Breast epithelium (tissue), 4 donors: ENCODE results near the gene SKAP1. TPM values are rescaled to one million over a fixed set of nuclear protein-coding genes. Genes with fewer than 3 reads are reported as not detected.

ENCODE experiments used
- DNase-seq, 2 donors: peaks; one replicate each; pipeline ENCODE4 v3.0.0-alpha.2; 2019; ENCODE audit warnings: low spot score in 2 of 2
- H3K27ac ChIP-seq, 2 donors: fragments of 200-600 bp; sonication (generic) in 1 of 2; one replicate each; pipeline ENCODE4 v1.5.1; 2016 to 2019; ENCODE audit warnings: mild to moderate bottlenecking in 1 of 2
- H3K27me3 ChIP-seq, 2 donors: fragments of 200-600 bp; sonication (generic) in 1 of 2; one replicate each; pipeline versions ENCODE4 v1.5.1 to v1.6.0; 2017 to 2019; ENCODE audit warnings: control low read depth in 1 of 2, mild to moderate bottlenecking in 1 of 2
- H3K36me3 ChIP-seq: fragments of 200-600 bp; one replicate; pipeline ENCODE4 v1.5.1; 2019
- H3K4me1 ChIP-seq, 2 donors: fragments of 200-600 bp; sonication (generic); one replicate each; pipeline ENCODE4 v1.5.1; 2016 to 2019; ENCODE audit warnings: control low read depth in 1 of 2
- H3K4me3 ChIP-seq, 3 donors: fragments of 200-600 bp; sonication (generic); 1 replicate in 2 of 3; 2 replicates in 1 of 3; pipeline ENCODE4 v1.5.1; 2016 to 2019; ENCODE audit warnings: mild to moderate bottlenecking in 3 of 3, moderate library complexity in 2 of 3
- H3K9me3 ChIP-seq, 2 donors: fragments of 200-600 bp; sonication (generic) in 1 of 2; one replicate each; pipeline ENCODE4 v1.5.1; 2016 to 2019; ENCODE audit warnings: control low read depth in 1 of 2
- POLR2A ChIP-seq: fragments of 450-650 bp; IDR thresholded peaks from one replicate; pipeline ENCODE4 v1.6.1; 2016; ENCODE audit warnings: antibody characterized with exemption, mild to moderate bottlenecking, moderate library complexity
- POLR2AphosphoS5 ChIP-seq, 3 donors: sonication (generic); formaldehyde crosslinking; IDR thresholded peaks; one replicate each; pipeline ENCODE4 v1.6.1; 2017; ENCODE audit warnings: antibody characterized with exemption in 3 of 3
- intact Hi-C: fragments of 100-400 bp; cut with DNase I; formaldehyde crosslinking; loops from one replicate; pipeline ENCODE4 v1.15.1; 2023; ENCODE audit warnings: low total_unique reads
- total RNA-seq, 3 donors: library from RNA; depleted of rRNA; stranded (reverse); fragments of >200 nt; gene quantifications; one replicate each; pipeline ENCODE4 v1.1.0, GENCODE V29; 2016
- TF ChIP-seq, protein P1 (sequence below), 3 donors: fragments of 450-650 bp; IDR thresholded peaks; one replicate each; pipeline ENCODE4 v1.5.1; 2016 to 2017; ENCODE audit warnings: antibody characterized with exemption in 3 of 3, mild to moderate bottlenecking in 3 of 3, moderate library complexity in 3 of 3

Gene SKAP1
- total RNA-seq, 3 donors from 2014 or later = 1.1 to 7.5 (median 5.9) TPM

DNA sequence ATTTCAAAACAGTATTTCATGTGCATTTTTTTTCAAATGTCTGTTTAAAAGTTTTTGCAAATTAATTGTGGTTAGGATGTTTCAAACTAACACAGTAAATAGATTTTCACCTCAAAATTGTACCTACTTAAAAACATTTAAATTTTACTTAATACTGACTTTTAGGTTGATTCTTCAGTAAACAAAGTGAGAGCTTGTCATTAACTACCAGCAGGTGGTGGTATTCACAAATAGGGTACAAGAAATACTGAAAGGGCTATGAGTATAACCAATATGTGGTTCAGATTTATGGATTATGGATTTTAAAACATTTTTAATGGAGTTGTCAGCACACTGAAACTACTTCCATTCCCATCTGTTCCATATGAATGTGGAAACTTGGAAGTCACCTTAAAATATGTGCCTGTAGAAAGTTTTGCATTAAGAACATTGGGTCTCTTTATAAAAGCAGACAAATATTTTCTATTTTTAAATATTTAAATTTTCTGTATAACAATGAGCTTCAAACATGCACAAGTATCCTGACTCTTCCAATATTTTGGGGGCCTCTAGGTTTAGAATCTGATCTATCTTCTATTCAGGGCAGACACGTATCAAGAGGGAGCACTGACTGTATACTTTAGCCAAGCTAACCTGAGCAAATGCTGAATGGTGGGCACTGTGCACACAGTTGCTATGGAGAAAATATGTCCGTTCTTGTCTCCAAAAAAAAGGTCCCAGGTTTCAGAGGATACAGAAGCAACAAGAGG, 166.9 kb downstream of the SKAP1 start:
- H3K36me3 ChIP-seq = no peaks in the 10 kb centered on the region
- H3K9me3 ChIP-seq = no peaks in the 10 kb centered on the region
- intact Hi-C loops = no loop called here
- no peaks in the 10 kb centered on the region for H3K4me1 ChIP-seq
- no peak for DNase-seq
- no peak overlapping the region for H3K27ac ChIP-seq
- no peak overlapping the region for H3K4me3 ChIP-seq
- TF ChIP-seq POLR2A = no peak
- TF ChIP-seq, protein P1, sequence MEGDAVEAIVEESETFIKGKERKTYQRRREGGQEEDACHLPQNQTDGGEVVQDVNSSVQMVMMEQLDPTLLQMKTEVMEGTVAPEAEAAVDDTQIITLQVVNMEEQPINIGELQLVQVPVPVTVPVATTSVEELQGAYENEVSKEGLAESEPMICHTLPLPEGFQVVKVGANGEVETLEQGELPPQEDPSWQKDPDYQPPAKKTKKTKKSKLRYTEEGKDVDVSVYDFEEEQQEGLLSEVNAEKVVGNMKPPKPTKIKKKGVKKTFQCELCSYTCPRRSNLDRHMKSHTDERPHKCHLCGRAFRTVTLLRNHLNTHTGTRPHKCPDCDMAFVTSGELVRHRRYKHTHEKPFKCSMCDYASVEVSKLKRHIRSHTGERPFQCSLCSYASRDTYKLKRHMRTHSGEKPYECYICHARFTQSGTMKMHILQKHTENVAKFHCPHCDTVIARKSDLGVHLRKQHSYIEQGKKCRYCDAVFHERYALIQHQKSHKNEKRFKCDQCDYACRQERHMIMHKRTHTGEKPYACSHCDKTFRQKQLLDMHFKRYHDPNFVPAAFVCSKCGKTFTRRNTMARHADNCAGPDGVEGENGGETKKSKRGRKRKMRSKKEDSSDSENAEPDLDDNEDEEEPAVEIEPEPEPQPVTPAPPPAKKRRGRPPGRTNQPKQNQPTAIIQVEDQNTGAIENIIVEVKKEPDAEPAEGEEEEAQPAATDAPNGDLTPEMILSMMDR (IDR thresholded peaks at IDR 0.05) = no peak
- no peak for TF ChIP-seq POLR2AphosphoS5 (IDR thresholded peaks at IDR 0.05)
- H3K27me3 ChIP-seq = no peaks in the 10 kb centered on the region

DNA sequence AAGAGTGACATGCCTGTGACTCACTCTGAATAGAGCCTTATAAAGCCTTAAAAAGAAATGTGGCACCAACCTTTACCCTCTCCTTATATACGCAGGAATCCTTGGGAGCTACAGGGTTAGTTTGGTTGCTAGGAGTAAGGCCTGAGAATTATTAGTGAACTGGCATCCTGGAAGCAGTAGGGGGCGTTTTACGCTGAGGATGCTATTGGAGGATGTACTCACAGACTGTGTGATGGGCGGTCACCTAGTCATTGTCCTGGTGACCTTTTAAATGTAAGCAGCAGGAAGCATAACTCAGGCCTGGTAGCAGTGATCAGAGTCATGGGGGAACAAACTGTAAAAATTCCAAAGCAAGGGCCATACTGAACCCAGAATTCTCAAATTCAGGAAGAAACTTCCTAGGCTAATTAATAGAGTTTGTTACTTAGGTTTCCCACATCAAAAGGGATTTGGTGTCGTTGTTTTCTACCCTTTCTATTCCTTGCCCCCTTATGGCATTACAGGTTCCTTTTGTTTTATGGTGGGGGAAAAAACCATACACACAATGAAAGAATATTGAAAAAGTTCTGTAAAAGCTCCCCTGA, 168.6 kb downstream of the SKAP1 start:
- no peak for TF ChIP-seq POLR2AphosphoS5 (IDR thresholded peaks at IDR 0.05)
- TF ChIP-seq POLR2A = no peak
- TF ChIP-seq, protein P1 (IDR thresholded peaks at IDR 0.05) = no peak
- Histone ChIP-seq H3K9me3 (no peaks in the 10 kb centered on the region), H3K4me3 (no peak overlapping the region), H3K27me3 (peaks cover 0 to 3% of the 10 kb centered on the region in 2 donors), H3K27ac (no peak overlapping the region), H3K36me3 (no peaks in the 10 kb centered on the region), H3K4me1 (no peaks in the 10 kb centered on the region)
- no peak for DNase-seq
- intact Hi-C loops = no loop called here

DNA sequence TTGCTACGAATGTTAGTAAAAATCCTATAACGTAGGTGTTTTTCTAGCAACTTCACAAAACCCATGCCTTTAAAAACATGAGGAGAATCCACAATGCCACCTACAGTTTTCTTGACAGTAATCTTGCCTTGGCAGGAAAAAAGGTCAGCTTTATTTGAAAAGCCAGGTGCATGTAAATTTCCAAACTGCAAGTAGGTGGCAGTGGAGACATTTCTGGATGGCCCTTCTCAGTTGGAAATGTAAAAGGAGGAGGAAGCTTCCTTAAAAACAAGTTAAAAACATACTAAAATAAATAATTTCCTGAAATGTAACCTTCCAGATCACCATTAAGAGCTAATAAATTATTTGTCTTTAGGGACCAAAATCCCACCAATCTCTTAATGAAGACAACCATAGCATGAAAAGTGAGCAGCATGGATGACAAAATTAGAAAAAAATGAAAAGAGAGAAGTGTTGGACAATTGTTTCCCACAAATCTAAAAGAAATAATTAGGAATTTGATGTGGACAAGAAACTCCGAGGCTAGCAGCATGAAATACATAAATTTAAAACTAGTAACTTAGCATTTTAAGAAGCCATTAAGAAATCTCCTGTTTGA, 170.2 kb downstream of the SKAP1 start:
- Histone ChIP-seq H3K27ac (no peak overlapping the region), H3K36me3 (no peaks in the 10 kb centered on the region), H3K9me3 (no peaks in the 10 kb centered on the region), H3K4me1 (no peaks in the 10 kb centered on the region), H3K4me3 (no peak overlapping the region), H3K27me3 (peaks cover 0 to 5% of the 10 kb centered on the region in 2 donors)
- TF ChIP-seq, protein P1 (IDR thresholded peaks at IDR 0.05) = peak; percentile 15 to 49 (median 18)
- TF ChIP-seq POLR2A = no peak
- no peak for TF ChIP-seq POLR2AphosphoS5 (IDR thresholded peaks at IDR 0.05)
- DNase-seq = no peak
- intact Hi-C loops = no loop called here

DNA sequence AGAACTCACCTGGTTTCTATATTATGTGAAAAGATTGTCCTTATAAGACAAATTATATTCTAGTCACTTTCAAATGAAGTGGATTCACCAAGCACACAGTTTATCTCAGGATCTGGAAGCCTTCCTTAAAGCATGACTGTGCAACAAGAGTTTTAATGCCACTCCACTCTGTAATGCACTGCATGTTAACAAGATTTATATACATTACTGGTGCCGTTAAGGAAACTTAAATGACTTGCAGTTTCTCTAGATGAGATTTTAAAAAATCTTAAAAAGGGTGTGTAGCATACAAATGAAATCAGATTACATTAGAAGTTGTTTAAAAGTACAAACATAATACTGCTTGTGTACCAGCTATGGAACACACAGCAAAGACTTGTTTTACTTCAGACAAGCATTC, 171.7 kb downstream of the SKAP1 start:
- Histone ChIP-seq H3K27me3 (peaks cover 0 to 5% of the 10 kb centered on the region in 2 donors), H3K4me3 (no peak overlapping the region), H3K36me3 (no peaks in the 10 kb centered on the region), H3K4me1 (no peaks in the 10 kb centered on the region), H3K9me3 (no peaks in the 10 kb centered on the region), H3K27ac (no peak overlapping the region)
- no peak for DNase-seq
- TF ChIP-seq, protein P1 (IDR thresholded peaks at IDR 0.05) = no peak
- TF ChIP-seq POLR2AphosphoS5 (IDR thresholded peaks at IDR 0.05) (no peak), POLR2A (no peak)
- intact Hi-C loops = no loop called here

DNA sequence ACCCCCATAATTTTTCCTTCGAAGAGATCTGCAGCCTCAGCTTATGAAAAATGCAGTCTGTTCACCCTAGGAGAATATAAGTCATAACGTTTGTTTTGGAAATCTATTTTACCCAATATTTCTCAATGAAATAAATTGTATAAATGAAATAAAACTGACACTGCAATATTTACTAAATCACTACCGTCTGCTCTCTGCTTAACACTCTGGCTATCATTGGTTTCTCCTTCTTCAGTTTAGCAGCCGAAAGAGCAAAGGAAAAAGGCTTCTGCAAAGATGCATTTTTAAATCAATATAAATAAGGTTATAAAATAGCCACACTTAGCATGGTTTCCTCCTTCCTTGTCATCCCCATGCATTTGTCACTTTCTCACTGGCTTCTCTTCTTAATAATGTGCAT, 174.3 kb downstream of the SKAP1 start:
- Histone ChIP-seq H3K4me1 (no peaks in the 10 kb centered on the region), H3K36me3 (no peaks in the 10 kb centered on the region), H3K27ac (no peak overlapping the region), H3K27me3 (peaks cover 0 to 5% of the 10 kb centered on the region in 2 donors), H3K4me3 (no peak overlapping the region), H3K9me3 (no peaks in the 10 kb centered on the region)
- intact Hi-C loops = no loop called here
- TF ChIP-seq, protein P1 (IDR thresholded peaks at IDR 0.05) = no peak
- TF ChIP-seq POLR2AphosphoS5 (IDR thresholded peaks at IDR 0.05) (no peak), POLR2A (no peak)
- no peak for DNase-seq
